H1 (cell line): Measurements from ENCODE around the gene BOK.

Experiments
- BRCA1 ChIP-seq: IDR thresholded peaks from 2 replicates; pipeline ENCODE4 v1.6.1; 2012; ENCODE audit warnings: low read depth, low read length, improper control_type of control experiment
- CTCF ChIP-seq, 3 experiments: IDR thresholded peaks; 1 replicate in 2 of 3; 2 replicates in 1 of 3; pipeline versions ENCODE4 v1.5.1 to v1.6.1; 2011; ENCODE audit warnings: low read length in 3 of 3, mild to moderate bottlenecking in 3 of 3, inconsistent platforms in 2 of 3, low read depth in 1 of 3, moderate library complexity in 1 of 3; ENCODE audit not compliant: insufficient read depth in 1 of 3; ENCODE audit errors: control extremely low read depth in 1 of 3
- E2F6 ChIP-seq: IDR thresholded peaks from 2 replicates; pipeline ENCODE4 v1.6.1; 2012; ENCODE audit warnings: inconsistent platforms
- EP300 ChIP-seq, 2 experiments: IDR thresholded peaks; 1 replicate in 1 of 2; 2 replicates in 1 of 2; pipeline ENCODE4 v1.6.1; 2011 to 2012; ENCODE audit warnings: low read depth in 2 of 2, low read length in 2 of 2, mild to moderate bottlenecking in 2 of 2, borderline replicate concordance in 1 of 2, inconsistent platforms in 1 of 2, moderate library complexity in 1 of 2
- JUND ChIP-seq: IDR thresholded peaks from 2 replicates; pipeline ENCODE4 v1.6.1; 2011; ENCODE audit warnings: mild to moderate bottlenecking, improper control_type of control experiment, low read length
- KDM1A ChIP-seq: fragments of 200-600, 300-600 bp; sonication (generic); IDR thresholded peaks from 2 replicates; pipeline ENCODE4 v1.7.1; 2016; ENCODE audit warnings: mild to moderate bottlenecking, low read length, borderline replicate concordance
- POLR2AphosphoS5 ChIP-seq: IDR thresholded peaks from 2 replicates; pipeline ENCODE4 v1.6.1; 2011; ENCODE audit warnings: low read depth, low read length
- SUZ12 ChIP-seq: fragments of 200-600 bp; sonication (generic); IDR thresholded peaks from 2 replicates; pipeline ENCODE4 v1.6.1; 2012; ENCODE audit warnings: mild to moderate bottlenecking, inconsistent platforms, low read length, moderate library complexity, mixed read lengths
- YY1 ChIP-seq: IDR thresholded peaks from 2 replicates; pipeline ENCODE4 v1.6.1; 2011; ENCODE audit warnings: low read depth, mild to moderate bottlenecking, low read length
- TF ChIP-seq, protein P1 (sequence below): IDR thresholded peaks from 2 replicates; pipeline ENCODE4 v1.6.1; 2012; ENCODE audit warnings: inconsistent platforms

GRCh38 chr2:241540771-241541561 lies 17.6 kb upstream of the BOK start:
- no peak for TF ChIP-seq JUND
- TF ChIP-seq BRCA1: no peak
- TF ChIP-seq CTCF (IDR thresholded peaks at IDR 0.05; ENCODE audit: control extremely low read depth in 1 of 3, insufficient read depth in 1 of 3, low read depth in 1 of 3, low read length in 3 of 3): no peak
- no peak for TF ChIP-seq KDM1A
- peak; percentile 76 for TF ChIP-seq E2F6
- TF ChIP-seq POLR2AphosphoS5: no peak
- TF ChIP-seq, protein P1, sequence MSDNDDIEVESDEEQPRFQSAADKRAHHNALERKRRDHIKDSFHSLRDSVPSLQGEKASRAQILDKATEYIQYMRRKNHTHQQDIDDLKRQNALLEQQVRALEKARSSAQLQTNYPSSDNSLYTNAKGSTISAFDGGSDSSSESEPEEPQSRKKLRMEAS: peak; percentile 91
- no peak for TF ChIP-seq YY1
- TF ChIP-seq SUZ12: no peak
- no peak for TF ChIP-seq EP300 (IDR thresholded peaks at IDR 0.05; ENCODE audit: borderline replicate concordance in 1 of 2, low read depth in 2 of 2, low read length in 2 of 2)
